Glutamatergic neuron (in vitro differentiated cells): ENCODE data around the gene APMAP. TPM values are rescaled to one million over a fixed set of nuclear protein-coding genes. Genes with fewer than 3 reads are reported as not detected.

Experiments
- DNase-seq: peaks from one replicate; pipeline ENCODE4 v3.0.0; 2022
- H3K27ac Mint-ChIP-seq: one replicate; pipeline ENCODE4 v1.8.0; 2020; ENCODE audit warnings: mild to moderate bottlenecking, mixed read lengths, inconsistent platforms; ENCODE audit not compliant: unreplicated experiment
- H3K27me3 Mint-ChIP-seq: one replicate; pipeline ENCODE4 v1.8.0; 2020; ENCODE audit warnings: mild to moderate bottlenecking, moderate library complexity, mixed read lengths, inconsistent platforms; ENCODE audit not compliant: unreplicated experiment
- H3K36me3 Mint-ChIP-seq: one replicate; pipeline ENCODE4 v1.8.0; 2020; ENCODE audit warnings: mild to moderate bottlenecking, mixed read lengths, inconsistent platforms; ENCODE audit not compliant: unreplicated experiment
- H3K4me1 Mint-ChIP-seq: one replicate; pipeline ENCODE4 v1.8.0; 2020; ENCODE audit warnings: mild to moderate bottlenecking, low read depth, mixed read lengths, inconsistent platforms; ENCODE audit not compliant: unreplicated experiment
- H3K4me3 Mint-ChIP-seq: one replicate; pipeline ENCODE4 v1.8.0; 2020; ENCODE audit warnings: mild to moderate bottlenecking, mixed read lengths, inconsistent platforms; ENCODE audit not compliant: unreplicated experiment
- H3K9me3 Mint-ChIP-seq: one replicate; pipeline ENCODE4 v1.8.0; 2020; ENCODE audit warnings: mild to moderate bottlenecking, moderate library complexity, mixed read lengths, inconsistent platforms; ENCODE audit not compliant: unreplicated experiment
- CTCF ChIP-seq: fragments of 200-600 bp; sonication (generic); IDR thresholded peaks from one replicate; pipeline ENCODE4 v1.5.0; 2021; ENCODE audit not compliant: partially characterized antibody, unreplicated experiment
- total RNA-seq: library from RNA; stranded (reverse); fragmentation: NEBNext Ultra II Directional; extraction: Animal tissue kit (Norgen Biotek cat#: 25700); gene quantifications from one replicate; pipeline ENCODE4 v1.2.1, GENCODE V29; 2021; ENCODE audit not compliant: unreplicated experiment

APMAP gene
- total RNA-seq, 1 donor from 2014 or later: 218 TPM

DNA sequence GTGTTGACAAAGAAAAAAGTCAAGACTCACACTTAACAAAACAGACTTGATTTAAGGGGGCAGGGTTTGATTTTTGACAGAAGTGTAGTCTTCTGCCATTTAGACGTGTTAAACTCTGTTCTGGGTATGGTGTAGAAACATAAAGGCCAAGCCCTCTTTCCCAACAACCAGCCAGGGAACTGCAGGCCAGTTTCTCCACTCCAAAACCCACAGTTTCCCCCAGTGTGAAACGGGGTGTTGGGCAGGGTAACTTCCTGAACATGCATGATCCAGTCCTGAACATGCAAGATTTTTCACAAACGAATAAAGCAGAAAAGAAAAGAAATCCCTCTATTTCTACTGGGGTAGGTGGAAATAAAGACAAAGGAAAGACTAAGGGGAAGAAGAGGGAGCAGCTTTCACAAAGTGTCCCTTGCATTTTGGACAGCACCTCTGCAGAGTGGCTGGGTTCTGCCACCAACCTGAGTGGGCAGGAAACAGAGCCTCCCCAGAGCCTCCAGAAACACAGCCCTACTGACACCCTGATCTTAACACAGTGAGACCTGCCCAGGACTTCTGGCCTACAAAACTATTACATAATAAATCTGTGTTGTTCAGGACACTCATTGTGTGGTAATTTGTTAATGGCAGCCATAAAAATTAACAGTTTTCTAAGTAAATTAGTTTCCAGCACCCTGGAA lies 7.5 kb downstream of the APMAP start:
- no peak for DNase-seq
- peaks cover 6% of the 10 kb centered on the region for H3K9me3 Mint-ChIP-seq

GRCh38 chr20:24983896-24984295 lies 8.7 kb downstream of the APMAP start:
- DNase-seq: no peak
- Mint-ChIP-seq H3K36me3 (peaks cover 30% of the 10 kb centered on the region), H3K9me3 (peaks cover 6% of the 10 kb centered on the region), H3K4me3 (no peak overlapping the region), H3K27ac (no peak overlapping the region), H3K4me1 (peaks cover 25% of the 10 kb centered on the region), H3K27me3 (peaks cover 6% of the 10 kb centered on the region)
- TF ChIP-seq CTCF: no peak

More for the DNA sequence above, 7.5 kb downstream of the APMAP start:
- Mint-ChIP-seq H3K4me3 (no peak overlapping the region), H3K27ac (peak overlapping the region; percentile 49), H3K27me3 (peaks cover 2% of the 10 kb centered on the region), H3K4me1 (peaks cover 31% of the 10 kb centered on the region), H3K36me3 (peaks cover 18% of the 10 kb centered on the region)
- no peak for TF ChIP-seq CTCF

- TF ChIP-seq CTCF: no peak
- no peak for DNase-seq
- peaks cover 16% of the 10 kb centered on the region for H3K4me1 Mint-ChIP-seq
- H3K27ac Mint-ChIP-seq: no peak overlapping the region
- H3K36me3 Mint-ChIP-seq: peaks cover 37% of the 10 kb centered on the region
- no peak overlapping the region for H3K4me3 Mint-ChIP-seq
- peaks cover 6% of the 10 kb centered on the region for H3K27me3 Mint-ChIP-seq
- H3K9me3 Mint-ChIP-seq: peaks cover 8% of the 10 kb centered on the region
These were observed 10.8 kb downstream of the APMAP start for GRCh38 chr20:24981790-24982189.

- no peak for TF ChIP-seq CTCF
- DNase-seq: no peak
- Mint-ChIP-seq H3K4me3 (no peak overlapping the region), H3K27me3 (peaks cover 6% of the 10 kb centered on the region), H3K27ac (no peak overlapping the region), H3K9me3 (peaks cover 8% of the 10 kb centered on the region), H3K36me3 (peaks cover 42% of the 10 kb centered on the region), H3K4me1 (peaks cover 13% of the 10 kb centered on the region)
These were observed 11.3 kb downstream of the APMAP start for GRCh38 chr20:24981282-24981681.

DNA sequence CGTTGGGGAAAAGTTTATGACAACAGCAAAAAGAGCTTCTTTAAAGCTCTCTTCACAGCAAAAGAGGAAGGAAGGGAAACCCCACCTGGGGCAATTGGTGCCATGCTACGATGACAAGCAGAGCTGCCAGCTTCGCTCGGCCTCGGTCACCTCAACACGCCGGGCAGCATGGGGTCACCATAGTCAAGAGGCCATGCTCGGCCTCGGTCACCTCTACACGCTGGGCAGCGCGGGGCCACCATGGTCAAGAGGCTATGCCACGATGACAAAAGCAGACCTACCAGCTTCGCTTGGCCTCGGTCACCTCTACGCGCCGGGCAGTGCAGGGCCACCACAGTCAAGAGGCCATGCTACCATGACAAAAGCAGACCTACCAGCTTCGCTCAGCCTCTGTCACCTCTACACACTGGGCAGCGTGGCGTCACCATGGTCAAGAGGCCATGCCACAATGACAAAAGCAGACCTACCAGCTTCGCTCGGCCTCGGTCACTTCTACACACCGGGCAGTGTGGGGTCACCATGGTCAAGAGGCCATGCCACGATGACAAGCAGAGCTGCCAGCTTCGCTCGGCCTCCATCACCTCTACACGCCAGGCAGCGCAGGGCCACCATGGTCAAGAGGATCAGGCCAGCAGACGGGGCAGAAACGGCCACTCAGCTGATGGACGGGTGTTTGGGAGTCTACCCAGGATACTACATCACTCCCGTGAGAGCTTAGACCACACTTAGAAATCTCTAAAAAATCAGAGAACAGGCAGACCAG lies 12.1 kb downstream of the APMAP start:
- Mint-ChIP-seq H3K27ac (no peak overlapping the region), H3K9me3 (peaks cover 10% of the 10 kb centered on the region), H3K36me3 (peaks cover 51% of the 10 kb centered on the region), H3K4me1 (peaks cover 10% of the 10 kb centered on the region), H3K4me3 (no peak overlapping the region), H3K27me3 (peaks cover 6% of the 10 kb centered on the region)
- DNase-seq: no peak
- TF ChIP-seq CTCF: no peak
